Measurements from ENCODE around the gene ATN1.

Gene ATN1

GRCh38 chr12:6950811-6951540 lies 23.2 kb downstream of the ATN1 start, which contains the start of gene PTPN6:
Gene PTPN6 (plus strand): TSS chr12:6951356. CDS start chr12:6951513, 157 bp downstream.
- Histone ChIP-seq H3K4me1 (ENCODE audit: control insufficient read depth, insufficient read depth, low read length) (peaks cover 4% of the 10 kb centered on the region; the same call in 1 of the 2 replicates), H3K4me3 (ENCODE audit: low read depth, low read length) (no peak within 1 kb of the TSS), H3K27ac (ENCODE audit: extremely low read depth, low read depth, low read length) (no peak within 1 kb of the TSS), H3K36me3 (ENCODE audit: control insufficient read depth in 2 of 2, insufficient read depth in 1 of 2, low read length in 2 of 2) (peaks cover 0 to 3% of the 10 kb centered on the region in 2 experiments; a peak in 1 of 3 replicates), H3K9me3 (ENCODE audit: control insufficient read depth, insufficient read depth, low read depth, low read length) (no peaks in the 10 kb centered on the region)
- ChIA-PET POLR2A (no interaction called here), CTCF (interaction anchor here (0.5 to 2.8 kb wide), 4 partner anchors 11 to 95 kb away, joined by 3 to 10 read pairs (median 4); no protein-coding TSS in a partner anchor)
- TF ChIP-seq, protein P1, sequence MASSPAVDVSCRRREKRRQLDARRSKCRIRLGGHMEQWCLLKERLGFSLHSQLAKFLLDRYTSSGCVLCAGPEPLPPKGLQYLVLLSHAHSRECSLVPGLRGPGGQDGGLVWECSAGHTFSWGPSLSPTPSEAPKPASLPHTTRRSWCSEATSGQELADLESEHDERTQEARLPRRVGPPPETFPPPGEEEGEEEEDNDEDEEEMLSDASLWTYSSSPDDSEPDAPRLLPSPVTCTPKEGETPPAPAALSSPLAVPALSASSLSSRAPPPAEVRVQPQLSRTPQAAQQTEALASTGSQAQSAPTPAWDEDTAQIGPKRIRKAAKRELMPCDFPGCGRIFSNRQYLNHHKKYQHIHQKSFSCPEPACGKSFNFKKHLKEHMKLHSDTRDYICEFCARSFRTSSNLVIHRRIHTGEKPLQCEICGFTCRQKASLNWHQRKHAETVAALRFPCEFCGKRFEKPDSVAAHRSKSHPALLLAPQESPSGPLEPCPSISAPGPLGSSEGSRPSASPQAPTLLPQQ (tag by site-specific recombination; IDR thresholded peaks at IDR 0.05): peak; percentile 58; the same call in 1 of the 2 replicates
- no peak for TF ChIP-seq ATF2 (tag by site-specific recombination; IDR thresholded peaks at IDR 0.05; ENCODE audit: low read depth)
- no peak for TF ChIP-seq ZNF155 (tag by site-specific recombination; IDR thresholded peaks at IDR 0.05)
- no peak for TF ChIP-seq SP7 (tag by site-specific recombination; IDR thresholded peaks at IDR 0.05)

- TF ChIP-seq, protein P2, sequence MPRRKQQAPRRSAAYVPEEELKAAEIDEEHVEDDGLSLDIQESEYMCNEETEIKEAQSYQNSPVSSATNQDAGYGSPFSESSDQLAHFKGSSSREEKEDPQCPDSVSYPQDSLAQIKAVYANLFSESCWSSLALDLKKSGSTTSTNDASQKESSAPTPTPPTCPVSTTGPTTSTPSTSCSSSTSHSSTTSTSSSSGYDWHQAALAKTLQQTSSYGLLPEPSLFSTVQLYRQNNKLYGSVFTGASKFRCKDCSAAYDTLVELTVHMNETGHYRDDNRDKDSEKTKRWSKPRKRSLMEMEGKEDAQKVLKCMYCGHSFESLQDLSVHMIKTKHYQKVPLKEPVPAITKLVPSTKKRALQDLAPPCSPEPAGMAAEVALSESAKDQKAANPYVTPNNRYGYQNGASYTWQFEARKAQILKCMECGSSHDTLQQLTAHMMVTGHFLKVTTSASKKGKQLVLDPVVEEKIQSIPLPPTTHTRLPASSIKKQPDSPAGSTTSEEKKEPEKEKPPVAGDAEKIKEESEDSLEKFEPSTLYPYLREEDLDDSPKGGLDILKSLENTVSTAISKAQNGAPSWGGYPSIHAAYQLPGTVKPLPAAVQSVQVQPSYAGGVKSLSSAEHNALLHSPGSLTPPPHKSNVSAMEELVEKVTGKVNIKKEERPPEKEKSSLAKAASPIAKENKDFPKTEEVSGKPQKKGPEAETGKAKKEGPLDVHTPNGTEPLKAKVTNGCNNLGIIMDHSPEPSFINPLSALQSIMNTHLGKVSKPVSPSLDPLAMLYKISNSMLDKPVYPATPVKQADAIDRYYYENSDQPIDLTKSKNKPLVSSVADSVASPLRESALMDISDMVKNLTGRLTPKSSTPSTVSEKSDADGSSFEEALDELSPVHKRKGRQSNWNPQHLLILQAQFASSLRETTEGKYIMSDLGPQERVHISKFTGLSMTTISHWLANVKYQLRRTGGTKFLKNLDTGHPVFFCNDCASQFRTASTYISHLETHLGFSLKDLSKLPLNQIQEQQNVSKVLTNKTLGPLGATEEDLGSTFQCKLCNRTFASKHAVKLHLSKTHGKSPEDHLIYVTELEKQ (tag by site-specific recombination; IDR thresholded peaks at IDR 0.05; ENCODE audit: borderline replicate concordance): no peak
- no peak for TF ChIP-seq ZNF114 (tag by site-specific recombination; IDR thresholded peaks at IDR 0.05)
- no peak for TF ChIP-seq ZNF202 (tag by site-specific recombination; IDR thresholded peaks at IDR 0.05; ENCODE audit: borderline replicate concordance)
- TF ChIP-seq ZNF292 (tag by site-specific recombination; IDR thresholded peaks at IDR 0.05; ENCODE audit: borderline replicate concordance, low read depth): no peak
- TF ChIP-seq GFI1B (tag by site-specific recombination; IDR thresholded peaks at IDR 0.05): no peak
- no peak for TF ChIP-seq ZNF132 (tag by site-specific recombination; IDR thresholded peaks at IDR 0.05; ENCODE audit: borderline replicate concordance)
- no peak for TF ChIP-seq SP2 (tag by site-specific recombination; IDR thresholded peaks at IDR 0.05)
- TF ChIP-seq ZBTB6 (tag by site-specific recombination; IDR thresholded peaks at IDR 0.05): no peak
- no peak for TF ChIP-seq ZNF433 (tag by site-specific recombination; IDR thresholded peaks at IDR 0.05; ENCODE audit: low read depth)
- no peak for TF ChIP-seq GLI2 (tag by site-specific recombination; IDR thresholded peaks at IDR 0.05; ENCODE audit: borderline replicate concordance, low read depth)
- no peak for TF ChIP-seq OSR2 (tag by site-specific recombination; IDR thresholded peaks at IDR 0.05)
- no peak for TF ChIP-seq ZBTB49 (tag by site-specific recombination; IDR thresholded peaks at IDR 0.05; ENCODE audit: low read depth)
- TF ChIP-seq ZNF548 (tag by site-specific recombination; IDR thresholded peaks at IDR 0.05): no peak
- TF ChIP-seq ZNF24 (tag by site-specific recombination; IDR thresholded peaks at IDR 0.05): no peak
- no peak for TF ChIP-seq ZNF626 (tag by site-specific recombination; IDR thresholded peaks at IDR 0.05)
- TF ChIP-seq ZBTB17 (tag by site-specific recombination; IDR thresholded peaks at IDR 0.05): no peak
- Histone ChIP-seq H3K4me1 (ENCODE audit: control insufficient read depth, insufficient read depth, low read length) (peaks cover 3% of the 10 kb centered on the region; the same call in 1 of the 2 replicates), H3K27ac (ENCODE audit: extremely low read depth, low read depth, low read length) (no peak overlapping the region), H3K4me3 (ENCODE audit: low read depth, low read length) (no peak overlapping the region), H3K9me3 (ENCODE audit: control insufficient read depth, insufficient read depth, low read depth, low read length) (no peaks in the 10 kb centered on the region), H3K36me3 (ENCODE audit: control insufficient read depth in 2 of 2, insufficient read depth in 1 of 2, low read length in 2 of 2) (peaks cover 0 to 3% of the 10 kb centered on the region in 2 experiments; a peak in 1 of 3 replicates)
- POLR2A ChIA-PET: no interaction called here
- CTCF ChIA-PET: interaction anchor here (0.5 to 2.8 kb wide), 5 partner anchors 10 to 96 kb away, joined by 3 to 10 read pairs (median 4); no protein-coding TSS in a partner anchor
Measured at GRCh38 chr12:6951551-6952120, 23.9 kb downstream of the ATN1 start.
